Lung (tissue), 12 donors: ENCODE data around the gene EFL1. TPM values are rescaled to one million over a fixed set of nuclear protein-coding genes. Genes with fewer than 3 reads are reported as not detected.

Experiments used
- ATAC-seq: fragments of 200-7000 bp; cut with Tn5 transposase; one replicate; pipeline ENCODE4 v1.9.1; 2020; ENCODE audit warnings: moderate number of reproducible peaks; ENCODE audit not compliant: insufficient read depth, low FRiP score
- DNase-seq, 3 donors: peaks; one replicate each; pipeline ENCODE4 v3.0.0-alpha.2; 2013 to 2017
- H3K27ac ChIP-seq, 2 donors: one replicate each; pipeline ENCODE4 v1.5.1; 2013; ENCODE audit warnings: mild to moderate bottlenecking in 2 of 2, moderate library complexity in 2 of 2, control low read depth in 1 of 2, inconsistent platforms in 1 of 2, low read depth in 1 of 2, low read length in 1 of 2
- H3K27me3 ChIP-seq, 3 donors: one replicate each; pipeline ENCODE4 v1.5.1; 2013; ENCODE audit warnings: low read length in 2 of 3; ENCODE audit not compliant: control insufficient read depth in 3 of 3, insufficient read depth in 3 of 3
- H3K36me3 ChIP-seq, 4 donors: one replicate each; pipeline ENCODE4 v1.5.1; 2013; ENCODE audit warnings: low read length in 4 of 4, mild to moderate bottlenecking in 1 of 4, moderate library complexity in 1 of 4; ENCODE audit not compliant: control insufficient read depth in 4 of 4, insufficient read depth in 4 of 4
- H3K4me1 ChIP-seq, 5 donors: one replicate each; pipeline ENCODE4 v1.5.1; 2013; ENCODE audit warnings: low read length in 5 of 5, mild to moderate bottlenecking in 2 of 5, moderate library complexity in 1 of 5; ENCODE audit not compliant: control insufficient read depth in 5 of 5, insufficient read depth in 5 of 5
- H3K4me3 ChIP-seq: one replicate; pipeline ENCODE4 v1.5.1; 2013; ENCODE audit warnings: mild to moderate bottlenecking, control low read depth, moderate library complexity
- H3K9ac ChIP-seq, 2 donors: one replicate each; pipeline ENCODE4 v1.5.1; 2013; ENCODE audit warnings: low read length in 2 of 2, control low read depth in 1 of 2; ENCODE audit not compliant: insufficient read depth in 1 of 2
- H3K9me3 ChIP-seq, 4 donors: one replicate each; pipeline ENCODE4 v1.5.1; 2013; ENCODE audit warnings: low read length in 3 of 4, mild to moderate bottlenecking in 1 of 4, moderate library complexity in 1 of 4; ENCODE audit not compliant: control insufficient read depth in 4 of 4, insufficient read depth in 3 of 4
- WGBS, 2 donors: extraction: QIAGEN DNeasy Blood & Tissue Kit; methylation state at CpG; one replicate each; pipeline ENCODE4 v1.1.7; 2013; 5-methylcytosine and 5-hydroxymethylcytosine counted together
- polyA plus RNA-seq, 2 donors: library from polyadenylated mRNA; stranded (reverse); fragments of 200-250 nt; gene quantifications; one replicate each; pipeline ENCODE4 v1.2.1, GENCODE V29; 2013
- total RNA-seq, 2 donors: library from RNA; depleted of rRNA in 1 of 2; stranded (reverse); fragments of >200 nt in 1 of 2; gene quantifications; one replicate each; pipeline ENCODE4 v1.2.1, GENCODE V29; 2014 to 2021
- TF ChIP-seq, protein P1 (sequence below): IDR thresholded peaks from 2 replicates; pipeline ENCODE4 v1.5.1; 2012; ENCODE audit warnings: mild to moderate bottlenecking; ENCODE audit errors: control extremely low read depth, extremely low read depth
- donor health status: control.
- donor health status: control.
- donor health status: Bipolar disorder and iron deficiency.
- donor health status: healthy.
- donor health status: DM: yes; HTN: yes; CAD: no.

Gene EFL1
- total and polyA plus RNA-seq, 4 donors = 4.1 to 22.9 (median 11.5) TPM

DNA sequence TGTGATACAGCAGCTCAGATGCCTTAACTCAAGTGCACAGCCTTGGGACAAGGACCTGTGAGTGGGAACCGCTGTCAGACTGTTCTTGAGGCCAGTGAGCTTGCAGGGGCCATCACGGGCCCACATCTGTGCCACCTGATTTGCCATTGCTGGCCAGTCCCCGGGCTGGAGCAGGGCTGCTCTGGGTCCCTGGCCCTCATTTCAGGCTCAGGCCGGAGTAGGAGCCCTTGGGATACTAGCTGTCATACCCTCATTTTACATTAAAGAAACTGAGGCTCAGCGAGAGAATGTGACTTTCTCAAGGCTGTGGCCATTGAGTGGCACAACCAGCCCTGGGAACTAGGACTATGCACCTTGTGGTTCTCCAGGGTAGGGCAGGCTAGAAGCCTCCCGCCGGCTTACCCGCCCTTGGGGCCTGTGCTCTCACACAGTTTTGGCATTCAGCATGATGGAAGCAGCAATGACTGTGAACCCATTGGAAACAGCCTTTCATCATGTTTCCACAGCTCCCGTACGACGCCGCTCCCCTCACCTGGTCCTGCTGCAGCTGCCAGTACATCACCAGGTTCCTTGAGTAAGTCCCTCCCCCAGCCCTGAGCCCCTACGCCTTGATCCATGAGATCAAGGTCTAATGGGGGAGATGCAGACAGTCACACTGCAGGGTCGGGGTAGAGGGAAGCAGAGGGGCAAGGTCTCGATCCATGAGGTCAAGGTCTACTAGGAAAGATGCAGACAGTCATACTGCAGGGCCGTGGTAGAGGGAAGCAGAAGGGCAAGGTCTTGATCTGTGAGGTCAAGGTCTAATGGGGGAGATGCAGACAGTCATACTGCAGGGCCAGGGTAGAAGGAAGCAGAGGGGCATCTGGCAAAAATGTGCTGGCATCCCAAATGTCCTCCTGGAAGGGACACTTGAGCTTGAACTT is 44.5 kb upstream of the EFL1 start:
- DNase-seq (no peak), ATAC-seq (no peak)
- H3K9ac ChIP-seq = no peak overlapping the region
- H3K27me3 ChIP-seq = no peaks in the 10 kb centered on the region
- H3K36me3 ChIP-seq = no peaks in the 10 kb centered on the region
- H3K27ac ChIP-seq = no peak overlapping the region
- H3K9me3 ChIP-seq = no peaks in the 10 kb centered on the region
- 88 to 93% methylated on average over 16 of the region's 16 CpGs for WGBS, 2 donors
- H3K4me1 ChIP-seq = no peaks in the 10 kb centered on the region
- H3K4me3 ChIP-seq = no peak overlapping the region
- TF ChIP-seq, protein P1, sequence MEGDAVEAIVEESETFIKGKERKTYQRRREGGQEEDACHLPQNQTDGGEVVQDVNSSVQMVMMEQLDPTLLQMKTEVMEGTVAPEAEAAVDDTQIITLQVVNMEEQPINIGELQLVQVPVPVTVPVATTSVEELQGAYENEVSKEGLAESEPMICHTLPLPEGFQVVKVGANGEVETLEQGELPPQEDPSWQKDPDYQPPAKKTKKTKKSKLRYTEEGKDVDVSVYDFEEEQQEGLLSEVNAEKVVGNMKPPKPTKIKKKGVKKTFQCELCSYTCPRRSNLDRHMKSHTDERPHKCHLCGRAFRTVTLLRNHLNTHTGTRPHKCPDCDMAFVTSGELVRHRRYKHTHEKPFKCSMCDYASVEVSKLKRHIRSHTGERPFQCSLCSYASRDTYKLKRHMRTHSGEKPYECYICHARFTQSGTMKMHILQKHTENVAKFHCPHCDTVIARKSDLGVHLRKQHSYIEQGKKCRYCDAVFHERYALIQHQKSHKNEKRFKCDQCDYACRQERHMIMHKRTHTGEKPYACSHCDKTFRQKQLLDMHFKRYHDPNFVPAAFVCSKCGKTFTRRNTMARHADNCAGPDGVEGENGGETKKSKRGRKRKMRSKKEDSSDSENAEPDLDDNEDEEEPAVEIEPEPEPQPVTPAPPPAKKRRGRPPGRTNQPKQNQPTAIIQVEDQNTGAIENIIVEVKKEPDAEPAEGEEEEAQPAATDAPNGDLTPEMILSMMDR = no peak

DNA sequence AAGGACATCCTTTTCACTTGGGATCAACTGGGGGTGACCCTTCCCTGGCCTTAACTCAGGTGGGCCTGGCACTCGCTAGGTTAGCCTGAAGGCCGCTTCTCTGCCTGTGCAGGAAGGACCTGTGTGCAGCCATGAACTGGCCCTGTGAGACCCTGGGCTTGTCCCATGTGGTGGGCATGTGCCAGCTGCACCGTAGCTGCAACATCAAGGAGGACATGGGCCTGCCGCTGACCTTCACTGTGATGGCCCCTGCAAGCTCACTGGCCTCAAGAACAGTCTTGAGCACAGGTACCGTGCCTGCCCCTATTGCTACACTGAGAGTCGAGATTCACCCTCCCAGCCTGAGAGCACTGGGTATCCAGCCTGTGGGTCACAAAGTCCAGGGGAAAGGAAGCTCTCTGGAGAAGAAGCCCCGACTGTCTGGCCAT is 43.1 kb upstream of the EFL1 start:
- H3K27ac ChIP-seq = no peak overlapping the region
- no peak for DNase-seq
- H3K9me3 ChIP-seq = no peaks in the 10 kb centered on the region
- no peaks in the 10 kb centered on the region for H3K27me3 ChIP-seq
- H3K4me1 ChIP-seq = no peaks in the 10 kb centered on the region
- H3K4me3 ChIP-seq = no peak overlapping the region
- TF ChIP-seq, protein P1 = no peak
- H3K36me3 ChIP-seq = no peaks in the 10 kb centered on the region
- ATAC-seq = no peak
- H3K9ac ChIP-seq = no peak overlapping the region
- 91 to 94% methylated on average over 7 of the region's 7 CpGs for WGBS, 2 donors

DNA sequence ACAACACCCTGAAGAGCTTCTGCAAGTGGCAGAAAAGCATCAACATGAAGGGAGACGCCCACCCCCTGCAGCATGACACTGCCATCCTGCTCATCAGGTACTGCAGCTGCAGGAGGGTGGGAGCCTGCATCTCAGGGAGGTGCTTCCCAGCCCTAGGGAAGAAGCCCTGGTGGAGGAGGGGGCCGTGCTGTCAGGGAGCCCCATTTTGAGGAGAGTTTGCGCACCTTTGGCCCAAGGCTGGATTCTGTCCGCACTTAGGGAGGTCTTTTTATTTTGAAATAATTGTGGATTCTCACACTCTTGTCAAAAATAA is 42.2 kb upstream of the EFL1 start:
- ATAC-seq (no peak), DNase-seq (no peak)
- TF ChIP-seq, protein P1 = no peak
- H3K9ac ChIP-seq = no peak overlapping the region
- no peaks in the 10 kb centered on the region for H3K4me1 ChIP-seq
- no peaks in the 10 kb centered on the region for H3K27me3 ChIP-seq
- H3K4me3 ChIP-seq = no peak overlapping the region
- H3K27ac ChIP-seq = no peak overlapping the region
- WGBS, 2 donors = 88 to 98% methylated on average over 4 of the region's 4 CpGs
- H3K36me3 ChIP-seq = no peaks in the 10 kb centered on the region
- H3K9me3 ChIP-seq = no peaks in the 10 kb centered on the region
